BJ (cell line): ENCODE measurements around the gene HES1. TPM values are rescaled to one million over a fixed set of nuclear protein-coding genes. Genes with fewer than 3 reads are reported as not detected.

ENCODE experiments used
- CTCF ChIA-PET: fragments of 350-600 bp; formaldehyde crosslinking; extraction: SDS; loops from one replicate; lab custom pipeline; 2021; ENCODE audit warnings: antibody characterized with exemption, inconsistent platforms; lab: Yijun Ruan, JAX
- POLR2A ChIA-PET: fragments of 300-600 bp; sonication (Branson Sonifier 250); formaldehyde crosslinking; extraction: SDS; loops from one replicate; lab custom pipeline; 2021; ENCODE audit warnings: antibody characterized with exemption; lab: Charles Lee
- DNase-seq: peaks from one replicate; pipeline ENCODE4 v3.0.0-alpha.2; 2011; ENCODE audit warnings: low read depth
- H3K27me3 ChIP-seq: 2 replicates; pipeline ENCODE4 v1.6.0; 2011; ENCODE audit warnings: low read length; ENCODE audit not compliant: control insufficient read depth, insufficient read depth
- H3K36me3 ChIP-seq: 2 replicates; pipeline ENCODE4 v1.5.1; 2011; ENCODE audit warnings: low read length; ENCODE audit not compliant: control insufficient read depth, insufficient read depth
- H3K4me3 ChIP-seq: 2 replicates; pipeline ENCODE4 v1.5.1; 2011; ENCODE audit warnings: low read depth, mild to moderate bottlenecking, control low read depth, low read length
- polyA plus RNA-seq: library from polyadenylated mRNA; depleted of rRNA; stranded (reverse); fragments of >200 nt; gene quantifications from 2 replicates; pipeline ENCODE4 v1.2.3, GENCODE V29; 2011
- TF ChIP-seq, protein P1 (sequence below): IDR thresholded peaks from 2 replicates; pipeline ENCODE4 v1.5.1; 2011; ENCODE audit warnings: low read depth, mild to moderate bottlenecking, control low read depth, inconsistent platforms, low read length, moderate library complexity; ENCODE audit not compliant: insufficient read depth

HES1 gene
- polyA plus RNA-seq, 1 experiment = 16.2 TPM

DNA sequence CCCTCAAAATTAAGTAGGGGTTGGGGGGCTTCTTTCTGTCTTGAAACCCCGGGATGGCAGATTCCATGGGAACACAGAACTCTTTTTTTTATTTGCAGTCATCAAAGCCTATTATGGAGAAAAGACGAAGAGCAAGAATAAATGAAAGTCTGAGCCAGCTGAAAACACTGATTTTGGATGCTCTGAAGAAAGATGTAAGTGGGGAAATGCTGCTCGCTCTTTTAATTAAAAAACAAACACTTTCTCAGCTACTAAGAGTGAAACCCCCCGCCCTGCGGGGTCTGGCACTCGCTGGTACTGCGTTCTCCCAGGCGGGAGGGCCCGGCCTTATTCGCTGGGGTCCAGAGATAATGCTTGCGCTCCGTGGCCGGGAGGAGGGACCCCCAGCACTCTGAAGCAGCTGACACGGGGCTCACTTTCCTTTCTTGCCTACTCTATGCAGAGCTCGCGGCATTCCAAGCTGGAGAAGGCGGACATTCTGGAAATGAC lies 615 bp downstream of the HES1 start:
- DNase-seq = no peak
- ChIA-PET CTCF (interaction anchor here (0.6 to 6.0 kb wide), 7 partner anchors 31 to 356 kb away, joined by 3 to 38 read pairs (median 4); no protein-coding TSS in a partner anchor), POLR2A (no interaction called here)
- Histone ChIP-seq H3K27me3 (peaks cover under 1% of the 10 kb centered on the region; the same call in 1 of the 2 replicates), H3K4me3 (peak overlapping the region; percentile 44), H3K36me3 (no peaks in the 10 kb centered on the region)
- TF ChIP-seq, protein P1, sequence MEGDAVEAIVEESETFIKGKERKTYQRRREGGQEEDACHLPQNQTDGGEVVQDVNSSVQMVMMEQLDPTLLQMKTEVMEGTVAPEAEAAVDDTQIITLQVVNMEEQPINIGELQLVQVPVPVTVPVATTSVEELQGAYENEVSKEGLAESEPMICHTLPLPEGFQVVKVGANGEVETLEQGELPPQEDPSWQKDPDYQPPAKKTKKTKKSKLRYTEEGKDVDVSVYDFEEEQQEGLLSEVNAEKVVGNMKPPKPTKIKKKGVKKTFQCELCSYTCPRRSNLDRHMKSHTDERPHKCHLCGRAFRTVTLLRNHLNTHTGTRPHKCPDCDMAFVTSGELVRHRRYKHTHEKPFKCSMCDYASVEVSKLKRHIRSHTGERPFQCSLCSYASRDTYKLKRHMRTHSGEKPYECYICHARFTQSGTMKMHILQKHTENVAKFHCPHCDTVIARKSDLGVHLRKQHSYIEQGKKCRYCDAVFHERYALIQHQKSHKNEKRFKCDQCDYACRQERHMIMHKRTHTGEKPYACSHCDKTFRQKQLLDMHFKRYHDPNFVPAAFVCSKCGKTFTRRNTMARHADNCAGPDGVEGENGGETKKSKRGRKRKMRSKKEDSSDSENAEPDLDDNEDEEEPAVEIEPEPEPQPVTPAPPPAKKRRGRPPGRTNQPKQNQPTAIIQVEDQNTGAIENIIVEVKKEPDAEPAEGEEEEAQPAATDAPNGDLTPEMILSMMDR = no peak

DNA sequence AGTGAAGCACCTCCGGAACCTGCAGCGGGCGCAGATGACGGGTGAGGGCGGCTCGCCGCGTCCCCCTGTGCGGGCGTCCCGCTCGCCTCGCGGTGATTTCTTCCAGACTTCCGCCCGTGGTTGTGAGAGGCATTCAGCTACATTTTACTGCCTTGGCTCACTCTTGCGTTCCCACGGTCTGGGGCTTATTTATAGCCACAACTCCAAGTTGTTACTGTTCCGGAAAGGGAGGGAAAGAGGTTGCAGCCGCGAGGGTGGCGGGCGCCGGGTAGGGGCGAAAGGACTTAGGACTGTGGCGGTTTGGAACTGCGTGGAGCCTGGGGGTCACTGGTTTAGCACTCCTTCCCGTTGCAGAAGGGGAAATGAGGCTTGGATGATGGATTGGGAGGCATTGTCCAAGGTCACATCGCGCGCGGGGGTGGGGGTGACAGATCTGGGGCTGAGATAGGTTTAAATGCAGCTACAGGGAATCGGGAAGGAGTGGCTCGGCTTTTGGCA lies 1.1 kb downstream of the HES1 start:
- no peaks in the 10 kb centered on the region for H3K27me3 ChIP-seq
- DNase-seq = peak; percentile 65
- TF ChIP-seq, protein P1 = no peak
- POLR2A ChIA-PET = no interaction called here
- H3K36me3 ChIP-seq = no peaks in the 10 kb centered on the region
- CTCF ChIA-PET = interaction anchor here (0.6 to 6.0 kb wide), 9 partner anchors 12 to 360 kb away, joined by 3 to 38 read pairs (median 4); no protein-coding TSS in a partner anchor
- H3K4me3 ChIP-seq = peak overlapping the region; percentile 44

DNA sequence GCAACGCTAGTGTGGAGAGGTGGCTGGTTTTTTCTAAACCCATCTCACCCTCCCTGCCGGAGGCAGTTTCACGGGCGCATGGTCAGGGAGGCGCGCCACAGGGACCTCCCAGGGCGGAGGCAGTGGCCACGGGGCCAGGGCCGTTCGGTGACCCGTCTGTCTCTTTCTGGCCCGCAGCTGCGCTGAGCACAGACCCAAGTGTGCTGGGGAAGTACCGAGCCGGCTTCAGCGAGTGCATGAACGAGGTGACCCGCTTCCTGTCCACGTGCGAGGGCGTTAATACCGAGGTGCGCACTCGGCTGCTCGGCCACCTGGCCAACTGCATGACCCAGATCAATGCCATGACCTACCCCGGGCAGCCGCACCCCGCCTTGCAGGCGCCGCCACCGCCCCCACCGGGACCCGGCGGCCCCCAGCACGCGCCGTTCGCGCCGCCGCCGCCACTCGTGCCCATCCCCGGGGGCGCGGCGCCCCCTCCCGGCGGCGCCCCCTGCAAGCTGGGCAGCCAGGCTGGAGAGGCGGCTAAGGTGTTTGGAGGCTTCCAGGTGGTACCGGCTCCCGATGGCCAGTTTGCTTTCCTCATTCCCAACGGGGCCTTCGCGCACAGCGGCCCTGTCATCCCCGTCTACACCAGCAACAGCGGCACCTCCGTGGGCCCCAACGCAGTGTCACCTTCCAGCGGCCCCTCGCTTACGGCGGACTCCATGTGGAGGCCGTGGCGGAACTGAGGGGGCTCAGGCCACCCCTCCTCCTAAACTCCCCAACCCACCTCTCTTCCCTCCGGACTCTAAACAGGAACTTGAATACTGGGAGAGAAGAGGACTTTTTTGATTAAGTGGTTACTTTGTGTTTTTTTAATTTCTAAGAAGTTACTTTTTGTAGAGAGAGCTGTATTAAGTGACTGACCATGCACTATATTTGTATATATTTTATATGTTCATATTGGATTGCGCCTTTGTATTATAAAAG lies 1.8 kb downstream of the HES1 start:
- TF ChIP-seq, protein P1 = peak; percentile 36
- ChIA-PET POLR2A (no interaction called here), CTCF (interaction anchor here (0.6 to 6.0 kb wide), 12 partner anchors 12 to 406 kb away, joined by 3 to 38 read pairs (median 4); no protein-coding TSS in a partner anchor)
- Histone ChIP-seq H3K36me3 (no peaks in the 10 kb centered on the region), H3K27me3 (no peaks in the 10 kb centered on the region), H3K4me3 (peak overlapping the region; percentile 44)
- no peak for DNase-seq

DNA sequence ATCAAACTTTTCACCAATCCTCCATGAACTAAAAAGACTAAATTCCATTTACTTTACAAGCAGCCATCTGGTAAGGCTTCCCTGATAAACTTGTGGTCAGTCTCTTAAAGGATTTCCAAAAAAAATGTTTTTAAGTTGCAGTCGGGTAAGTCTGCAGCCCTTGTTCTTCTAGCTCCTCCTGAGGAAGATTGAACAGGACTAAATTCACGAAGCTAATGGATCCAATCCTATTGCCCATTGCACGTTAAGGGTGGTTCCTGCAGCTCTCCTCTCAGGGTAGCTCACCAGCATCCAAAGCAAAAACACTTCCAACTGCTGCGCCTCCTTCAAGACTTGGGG lies 2.8 kb downstream of the HES1 start:
- no peak overlapping the region for H3K4me3 ChIP-seq
- POLR2A ChIA-PET = no interaction called here

More for the DNA sequence above, 2.8 kb downstream of the HES1 start:
- Histone ChIP-seq H3K27me3 (no peaks in the 10 kb centered on the region), H3K36me3 (no peaks in the 10 kb centered on the region)
- DNase-seq = no peak
- TF ChIP-seq, protein P1 = no peak
- CTCF ChIA-PET = interaction anchor here (0.7 to 6.0 kb wide), 7 partner anchors 136 to 359 kb away, joined by 3 to 38 read pairs (median 3); no protein-coding TSS in a partner anchor
